Measurements from ENCODE around the gene SLIT1. TPM values are rescaled to one million over a fixed set of nuclear protein-coding genes. Genes with fewer than 3 reads are reported as not detected.

SLIT1 gene
- total RNA-seq, 2 experiments from 2014 or later, result 0.13 to 1.0 TPM

DNA sequence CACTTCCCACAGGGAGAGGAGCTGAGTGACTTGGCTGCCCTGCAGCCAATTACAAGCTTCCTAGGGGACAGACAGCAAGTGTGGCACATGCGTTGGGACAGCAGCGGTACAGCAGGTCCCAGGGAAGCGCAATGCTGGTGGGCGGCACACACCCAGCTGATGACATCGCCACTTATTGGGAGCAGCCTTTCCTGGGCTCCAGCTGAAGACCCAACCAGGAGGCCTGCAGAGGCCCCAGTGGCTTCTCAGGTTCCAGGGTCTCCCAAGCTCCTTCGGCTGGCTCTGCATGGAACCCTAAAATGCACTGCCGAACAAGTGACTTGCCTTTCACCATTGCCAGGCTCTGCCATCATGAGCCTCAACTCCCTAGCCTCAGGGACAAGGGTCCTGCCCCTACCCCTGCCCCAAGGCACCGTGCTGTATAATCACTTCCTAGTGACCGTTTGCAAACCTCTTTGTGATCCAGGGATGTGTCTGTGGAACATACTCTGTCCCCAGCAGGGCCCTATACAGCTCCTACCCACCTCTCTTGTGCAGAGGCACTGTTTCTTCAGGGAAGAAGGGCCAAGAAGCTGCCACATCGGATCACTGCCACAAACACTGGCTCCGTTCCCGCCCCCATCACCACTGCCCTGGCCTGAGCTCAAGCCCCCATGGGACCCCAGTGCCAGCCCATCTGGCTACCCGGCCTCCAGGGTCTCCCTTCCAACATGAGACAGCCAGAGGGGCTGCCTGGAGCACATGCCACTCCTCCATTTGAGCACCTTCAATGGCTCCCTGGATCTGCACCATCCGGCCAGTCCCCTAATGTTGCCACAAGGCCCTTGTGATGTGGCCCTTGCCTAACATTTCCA lies 19.3 kb upstream of the SLIT1 start:
- TF ChIP-seq, protein P1, sequence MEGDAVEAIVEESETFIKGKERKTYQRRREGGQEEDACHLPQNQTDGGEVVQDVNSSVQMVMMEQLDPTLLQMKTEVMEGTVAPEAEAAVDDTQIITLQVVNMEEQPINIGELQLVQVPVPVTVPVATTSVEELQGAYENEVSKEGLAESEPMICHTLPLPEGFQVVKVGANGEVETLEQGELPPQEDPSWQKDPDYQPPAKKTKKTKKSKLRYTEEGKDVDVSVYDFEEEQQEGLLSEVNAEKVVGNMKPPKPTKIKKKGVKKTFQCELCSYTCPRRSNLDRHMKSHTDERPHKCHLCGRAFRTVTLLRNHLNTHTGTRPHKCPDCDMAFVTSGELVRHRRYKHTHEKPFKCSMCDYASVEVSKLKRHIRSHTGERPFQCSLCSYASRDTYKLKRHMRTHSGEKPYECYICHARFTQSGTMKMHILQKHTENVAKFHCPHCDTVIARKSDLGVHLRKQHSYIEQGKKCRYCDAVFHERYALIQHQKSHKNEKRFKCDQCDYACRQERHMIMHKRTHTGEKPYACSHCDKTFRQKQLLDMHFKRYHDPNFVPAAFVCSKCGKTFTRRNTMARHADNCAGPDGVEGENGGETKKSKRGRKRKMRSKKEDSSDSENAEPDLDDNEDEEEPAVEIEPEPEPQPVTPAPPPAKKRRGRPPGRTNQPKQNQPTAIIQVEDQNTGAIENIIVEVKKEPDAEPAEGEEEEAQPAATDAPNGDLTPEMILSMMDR (conservative IDR thresholded peaks at IDR 0.05; ENCODE audit: low read length), result no peak
- no peak for TF ChIP-seq EZH2phosphoT487 (IDR thresholded peaks at IDR 0.05; ENCODE audit: borderline replicate concordance, low read depth, low read length)
- H3K9me3 ChIP-seq (ENCODE audit: low read length), result 0 out of 2 replicates have a peak, but pooled peaks cover 5% of the 10 kb centered on the region
- no peak overlapping the region for H3K27ac ChIP-seq (ENCODE audit: low read depth, low read length, poor library complexity, severe bottlenecking)
- intact Hi-C loops (cut with micrococcal nuclease; ENCODE audit: unreplicated experiment), result no loop called here
- POLR2A ChIA-PET, result interaction anchor here (0.5 to 1.9 kb wide), 4 partner anchors 11 to 329 kb away, joined by 3 to 6 read pairs (median 4); no protein-coding TSS in a partner anchor
- H3K4me2 ChIP-seq (ENCODE audit: low read length), result no peak overlapping the region
- H2AFZ ChIP-seq (ENCODE audit: low read length), result no peak overlapping the region
- no peaks in the 10 kb centered on the region for H3K36me3 ChIP-seq (ENCODE audit: insufficient read depth, low read length)
- BruUV-seq (replicated peaks), result no TSS peak
- DNase-seq (ENCODE audit: low spot score), result no peak
- CTCF ChIA-PET (ENCODE audit: unreplicated experiment), result interaction anchor here (0.6 kb wide), 1 partner anchor 131 kb away, joined by 3 read pairs; no protein-coding TSS in a partner anchor
- H3K4me1 ChIP-seq (ENCODE audit: insufficient read depth, low read length, poor library complexity, severe bottlenecking), result peaks cover 39% of the 10 kb centered on the region
- no peak overlapping the region for H3K4me3 ChIP-seq (ENCODE audit: low read depth, low read length, poor library complexity, severe bottlenecking)
- no peaks in the 10 kb centered on the region for H3K9me2 ChIP-seq (ENCODE audit: insufficient read depth, low read length)
- H4K20me1 ChIP-seq (ENCODE audit: insufficient read depth, low read length), result no peaks in the 10 kb centered on the region
- H3K79me2 ChIP-seq (ENCODE audit: insufficient read depth, low read depth, low read length), result no peaks in the 10 kb centered on the region

DNA sequence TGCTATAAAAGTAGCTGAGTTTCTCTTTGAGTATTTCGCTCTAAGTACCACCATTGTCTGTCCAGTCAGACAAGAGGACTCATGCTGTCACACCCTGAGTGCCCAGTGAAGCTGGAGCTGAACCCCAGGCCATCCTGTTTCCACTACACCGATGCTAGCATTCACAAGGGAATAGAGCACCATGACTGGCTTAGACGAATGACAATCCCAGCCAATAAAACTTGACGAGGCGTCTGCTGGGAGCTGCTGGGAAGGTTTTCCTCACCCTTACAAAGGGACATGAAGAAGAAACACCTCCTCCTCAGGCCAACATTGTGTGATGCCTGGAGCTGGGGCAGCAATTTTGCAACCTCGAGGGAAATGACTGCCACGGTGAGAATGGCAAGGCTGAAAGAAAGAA lies 17.5 kb upstream of the SLIT1 start:
- Histone ChIP-seq H3K4me1 (ENCODE audit: insufficient read depth, low read length, poor library complexity, severe bottlenecking) (peaks cover 55% of the 10 kb centered on the region), H3K4me2 (ENCODE audit: low read length) (no peak overlapping the region), H3K4me3 (ENCODE audit: low read depth, low read length, poor library complexity, severe bottlenecking) (no peak overlapping the region), H3K9me3 (ENCODE audit: low read length) (0 out of 2 replicates have a peak, but pooled peaks cover 5% of the 10 kb centered on the region), H3K36me3 (ENCODE audit: insufficient read depth, low read length) (no peaks in the 10 kb centered on the region), H3K9me2 (ENCODE audit: insufficient read depth, low read length) (no peaks in the 10 kb centered on the region), H3K27ac (ENCODE audit: low read depth, low read length, poor library complexity, severe bottlenecking) (no peak overlapping the region), H3K79me2 (ENCODE audit: insufficient read depth, low read depth, low read length) (no peaks in the 10 kb centered on the region), H4K20me1 (ENCODE audit: insufficient read depth, low read length) (no peaks in the 10 kb centered on the region), H2AFZ (ENCODE audit: low read length) (no peak overlapping the region)
- POLR2A ChIA-PET, result interaction anchor here (1.9 kb wide), 1 partner anchor 9 kb away, joined by 6 read pairs; no protein-coding TSS in a partner anchor
- intact Hi-C loops (cut with micrococcal nuclease; ENCODE audit: unreplicated experiment), result no loop called here
- no peak for TF ChIP-seq EZH2phosphoT487 (IDR thresholded peaks at IDR 0.05; ENCODE audit: borderline replicate concordance, low read depth, low read length)
- TF ChIP-seq, protein P1 (conservative IDR thresholded peaks at IDR 0.05; ENCODE audit: low read length), result no peak
- CTCF ChIA-PET (ENCODE audit: unreplicated experiment), result no interaction called here
- no peak for DNase-seq (ENCODE audit: low spot score)
- no TSS peak for BruUV-seq (replicated peaks)
